Measurements from ENCODE around the gene APH1B. TPM values are rescaled to one million over a fixed set of nuclear protein-coding genes. Genes with fewer than 3 reads are reported as not detected.

APH1B gene
- 27.8 and 31.8 TPM in 2 replicates for total RNA-seq

GRCh38 chr15:63277038-63277892 lies at the start of gene APH1B:
APH1B (plus strand) TSS chr15:63277605; CDS start chr15:63277624, 19 bp downstream.

Other genes starting within 250 kb of the APH1B start
- gene TPM1, start 234.9 kb upstream of the APH1B start, total RNA-seq: 164 and 181 TPM in 2 replicates
- gene LACTB, start 155.7 kb upstream of the APH1B start, total RNA-seq: 24.1 TPM in 2 replicates
- gene RPS27L, start 120.1 kb upstream of the APH1B start, total RNA-seq: 256 and 303 TPM in 2 replicates
- gene RAB8B, start 88.0 kb upstream of the APH1B start, total RNA-seq: 73.9 and 84.5 TPM in 2 replicates
- 0.60 and 0.98 TPM in 2 replicates for gene CA12, start 104.2 kb downstream of the APH1B start, total RNA-seq
- gene USP3, start 227.0 kb downstream of the APH1B start, total RNA-seq: 30.9 and 39.2 TPM in 2 replicates